ENCODE results near the gene CCDC24. TPM values are rescaled to one million over a fixed set of nuclear protein-coding genes. Genes with fewer than 3 reads are reported as not detected.

The CCDC24 gene
- polyA plus RNA-seq, 2 of the 4 experiments (the other 2 are of a cell fraction) = 2.0 to 10.2 TPM

DNA sequence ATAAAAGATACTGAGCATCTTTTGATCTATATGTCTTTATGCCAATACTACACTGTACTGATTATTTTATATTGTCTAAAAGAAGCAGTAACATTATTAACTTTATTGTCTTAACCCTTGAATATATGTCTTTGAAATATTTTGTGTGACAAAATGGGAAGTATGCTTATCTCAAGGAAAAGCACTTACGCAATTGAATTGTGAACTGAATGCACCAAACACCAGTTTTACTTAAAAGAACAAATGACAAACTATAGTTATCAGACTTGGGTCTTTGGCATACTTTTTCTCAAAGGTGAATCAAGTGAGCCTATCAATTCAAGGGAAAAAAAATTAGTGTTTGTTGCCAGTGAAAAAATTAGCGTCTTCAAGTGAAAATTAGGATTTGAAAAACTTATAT is 49.0 kb downstream of the CCDC24 start:
- peaks cover 33% of the 10 kb centered on the region for H3K4me1 ChIP-seq
- POLR2A ChIA-PET = no interaction called here
- ATAC-seq (no peak), FAIRE-seq (no peak), DNase-seq (ENCODE audit: low read depth in 1 of 2, low spot score in 1 of 2) (no peak)
- no peak overlapping the region for H3K4me2 ChIP-seq
- no peaks in the 10 kb centered on the region for H3K9me3 ChIP-seq
- H3K4me3 ChIP-seq = no peak overlapping the region
- CTCF ChIA-PET = interaction anchor here (1.0 to 12.3 kb wide), 3 partner anchors 8 to 34 kb away, joined by 3 to 148 read pairs (median 4); no protein-coding TSS in a partner anchor
- WGBS (ENCODE audit: missing lambda C conversion rate) = 71% methylated on average over 2 of the region's 2 CpGs
- TF ChIP-seq POLR2AphosphoS2 (conservative IDR thresholded peaks at IDR 0.05; ENCODE audit: low read length) (no peak), ZSCAN20 (CRISPR knock-in tag; IDR thresholded peaks at IDR 0.05) (no peak), BHLHE40 (IDR thresholded peaks at IDR 0.05; ENCODE audit: low read depth, low read length) (no peak), NPAS2 (CRISPR knock-in tag; IDR thresholded peaks at IDR 0.05; ENCODE audit: borderline replicate concordance) (no peak)
- TF ChIP-seq, protein P1, sequence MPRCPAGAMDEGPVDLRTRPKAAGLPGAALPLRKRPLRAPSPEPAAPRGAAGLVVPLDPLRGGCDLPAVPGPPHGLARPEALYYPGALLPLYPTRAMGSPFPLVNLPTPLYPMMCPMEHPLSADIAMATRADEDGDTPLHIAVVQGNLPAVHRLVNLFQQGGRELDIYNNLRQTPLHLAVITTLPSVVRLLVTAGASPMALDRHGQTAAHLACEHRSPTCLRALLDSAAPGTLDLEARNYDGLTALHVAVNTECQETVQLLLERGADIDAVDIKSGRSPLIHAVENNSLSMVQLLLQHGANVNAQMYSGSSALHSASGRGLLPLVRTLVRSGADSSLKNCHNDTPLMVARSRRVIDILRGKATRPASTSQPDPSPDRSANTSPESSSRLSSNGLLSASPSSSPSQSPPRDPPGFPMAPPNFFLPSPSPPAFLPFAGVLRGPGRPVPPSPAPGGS (IDR thresholded peaks at IDR 0.05) = no peak
- TF ChIP-seq, protein P2, sequence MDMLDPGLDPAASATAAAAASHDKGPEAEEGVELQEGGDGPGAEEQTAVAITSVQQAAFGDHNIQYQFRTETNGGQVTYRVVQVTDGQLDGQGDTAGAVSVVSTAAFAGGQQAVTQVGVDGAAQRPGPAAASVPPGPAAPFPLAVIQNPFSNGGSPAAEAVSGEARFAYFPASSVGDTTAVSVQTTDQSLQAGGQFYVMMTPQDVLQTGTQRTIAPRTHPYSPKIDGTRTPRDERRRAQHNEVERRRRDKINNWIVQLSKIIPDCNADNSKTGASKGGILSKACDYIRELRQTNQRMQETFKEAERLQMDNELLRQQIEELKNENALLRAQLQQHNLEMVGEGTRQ (IDR thresholded peaks at IDR 0.05) = no peak
- no peak overlapping the region for H3K27ac ChIP-seq

DNA sequence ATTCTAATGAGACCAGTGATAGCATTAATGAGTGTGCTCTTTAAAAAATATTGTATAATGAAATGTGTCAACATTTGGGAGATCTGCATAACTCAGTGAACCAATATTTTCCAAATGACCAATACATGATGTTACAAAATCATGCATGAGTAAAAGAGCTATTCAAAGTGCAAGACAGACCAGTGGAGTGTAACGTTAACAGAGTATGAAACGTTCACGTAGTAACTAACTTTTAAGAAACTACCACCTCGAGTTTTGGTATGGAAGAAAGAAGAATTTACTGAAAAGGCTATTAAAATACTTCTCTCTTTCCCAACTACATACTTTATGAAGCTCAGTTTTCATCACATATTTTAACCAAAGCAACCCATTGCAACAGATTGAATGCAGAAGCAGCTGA is 49.4 kb downstream of the CCDC24 start:
- ATAC-seq (no peak), FAIRE-seq (no peak), DNase-seq (ENCODE audit: low read depth in 1 of 2, low spot score in 1 of 2) (no peak)
- Histone ChIP-seq H3K4me1 (peaks cover 31% of the 10 kb centered on the region), H3K4me2 (no peak overlapping the region), H3K9me3 (no peaks in the 10 kb centered on the region), H3K27ac (no peak overlapping the region), H3K4me3 (no peak overlapping the region)
- ChIA-PET CTCF (interaction anchor here (1.0 to 12.3 kb wide), 2 partner anchors 14 to 35 kb away, joined by 3 to 148 read pairs; no protein-coding TSS in a partner anchor), POLR2A (no interaction called here)
- TF ChIP-seq, protein P3, sequence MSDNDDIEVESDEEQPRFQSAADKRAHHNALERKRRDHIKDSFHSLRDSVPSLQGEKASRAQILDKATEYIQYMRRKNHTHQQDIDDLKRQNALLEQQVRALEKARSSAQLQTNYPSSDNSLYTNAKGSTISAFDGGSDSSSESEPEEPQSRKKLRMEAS (IDR thresholded peaks at IDR 0.05) = no peak
- TF ChIP-seq BHLHE40 (IDR thresholded peaks at IDR 0.05; ENCODE audit: low read depth, low read length) (no peak), CBX2 (IDR thresholded peaks at IDR 0.05; ENCODE audit: borderline replicate concordance, low read depth) (no peak), KDM5A (IDR thresholded peaks at IDR 0.05) (no peak), SMC3 (IDR thresholded peaks at IDR 0.05) (no peak), NR3C1 (IDR thresholded peaks at IDR 0.05) (no peak), EHMT2 (IDR thresholded peaks at IDR 0.05; ENCODE audit: low read depth) (no peak)
- TF ChIP-seq, protein P1 (IDR thresholded peaks at IDR 0.05) = no peak
- TF ChIP-seq, protein P4, sequence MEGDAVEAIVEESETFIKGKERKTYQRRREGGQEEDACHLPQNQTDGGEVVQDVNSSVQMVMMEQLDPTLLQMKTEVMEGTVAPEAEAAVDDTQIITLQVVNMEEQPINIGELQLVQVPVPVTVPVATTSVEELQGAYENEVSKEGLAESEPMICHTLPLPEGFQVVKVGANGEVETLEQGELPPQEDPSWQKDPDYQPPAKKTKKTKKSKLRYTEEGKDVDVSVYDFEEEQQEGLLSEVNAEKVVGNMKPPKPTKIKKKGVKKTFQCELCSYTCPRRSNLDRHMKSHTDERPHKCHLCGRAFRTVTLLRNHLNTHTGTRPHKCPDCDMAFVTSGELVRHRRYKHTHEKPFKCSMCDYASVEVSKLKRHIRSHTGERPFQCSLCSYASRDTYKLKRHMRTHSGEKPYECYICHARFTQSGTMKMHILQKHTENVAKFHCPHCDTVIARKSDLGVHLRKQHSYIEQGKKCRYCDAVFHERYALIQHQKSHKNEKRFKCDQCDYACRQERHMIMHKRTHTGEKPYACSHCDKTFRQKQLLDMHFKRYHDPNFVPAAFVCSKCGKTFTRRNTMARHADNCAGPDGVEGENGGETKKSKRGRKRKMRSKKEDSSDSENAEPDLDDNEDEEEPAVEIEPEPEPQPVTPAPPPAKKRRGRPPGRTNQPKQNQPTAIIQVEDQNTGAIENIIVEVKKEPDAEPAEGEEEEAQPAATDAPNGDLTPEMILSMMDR (IDR thresholded peaks at IDR 0.05) = no peak
- WGBS (ENCODE audit: missing lambda C conversion rate) = 46% methylated on average over 4 of the region's 4 CpGs

DNA sequence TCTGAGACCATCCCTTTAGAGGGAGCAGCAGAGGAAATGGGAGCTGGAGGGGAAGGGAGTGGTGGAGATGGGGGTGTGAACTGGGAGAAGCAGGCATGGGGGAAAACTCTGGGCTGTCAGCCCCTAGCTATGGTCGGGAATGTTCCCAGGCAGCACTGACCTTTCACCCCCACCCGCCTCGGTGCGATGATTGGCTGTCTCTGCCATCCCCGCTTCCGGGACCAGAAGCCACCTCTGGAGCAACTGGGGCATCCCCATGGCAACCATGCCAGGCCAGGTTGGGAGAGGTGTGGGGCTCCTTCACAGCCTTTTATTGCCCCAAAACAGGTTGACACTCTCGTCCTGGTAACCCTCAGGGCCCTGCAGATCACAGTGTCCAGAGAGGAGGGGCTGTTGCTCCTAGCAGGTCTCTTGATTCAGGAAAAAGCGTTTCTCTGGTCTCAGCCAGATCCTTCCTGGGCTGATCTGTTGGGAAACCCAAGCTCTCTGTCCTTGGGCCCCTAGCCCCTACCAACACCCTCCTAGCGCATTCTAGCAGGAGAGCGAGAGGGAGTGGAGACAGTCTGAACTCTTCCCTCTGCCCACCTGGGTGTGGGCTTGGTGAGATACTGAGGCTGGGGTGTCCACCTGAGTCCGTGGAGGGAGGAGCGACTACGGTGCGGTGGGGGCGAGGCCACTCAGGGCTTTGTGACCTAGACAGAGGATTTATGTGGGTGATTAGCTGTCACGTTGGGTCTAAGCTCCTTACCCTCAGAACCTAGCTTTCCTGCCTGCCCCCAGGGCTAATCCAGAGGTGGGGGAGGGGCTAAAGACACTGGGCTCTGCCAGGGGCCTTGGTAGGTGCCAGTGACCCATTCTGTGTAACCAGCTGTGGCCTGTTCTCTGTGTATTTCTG is 52.0 kb downstream of the CCDC24 start:
- no peaks in the 10 kb centered on the region for H3K9me3 ChIP-seq
- ATAC-seq (no peak), FAIRE-seq (no peak), DNase-seq (ENCODE audit: low read depth in 1 of 2, low spot score in 1 of 2) (no peak)
- H3K4me3 ChIP-seq = no peak overlapping the region
- peak overlapping the region; percentile 15 to 66; a peak in 4 of 6 replicates for H3K27ac ChIP-seq
- WGBS (ENCODE audit: missing lambda C conversion rate) = 81% methylated on average over 14 of the region's 16 CpGs
- ChIA-PET CTCF (interaction anchor here (0.7 to 12.3 kb wide), 5 partner anchors 8 to 609 kb away, joined by 3 to 148 read pairs (median 4); no protein-coding TSS in a partner anchor), POLR2A (no interaction called here)
- H3K4me1 ChIP-seq = peaks cover 29% of the 10 kb centered on the region
- H3K4me2 ChIP-seq = no peak overlapping the region; the same call in 2 of the 3 replicates
- TF ChIP-seq PHF8 (IDR thresholded peaks at IDR 0.05; ENCODE audit: borderline replicate concordance, low read depth) = no peak
- no peak for TF ChIP-seq KDM5A (IDR thresholded peaks at IDR 0.05)
- no peak for TF ChIP-seq BHLHE40 (IDR thresholded peaks at IDR 0.05; ENCODE audit: low read depth, low read length)
- no peak for TF ChIP-seq NR3C1 (IDR thresholded peaks at IDR 0.05)
- no peak for TF ChIP-seq FOSB (CRISPR knock-in tag; IDR thresholded peaks at IDR 0.05)
- no peak for TF ChIP-seq FOSL2 (IDR thresholded peaks at IDR 0.05)
- TF ChIP-seq FOSL2 (CRISPR knock-in tag; IDR thresholded peaks at IDR 0.05) = no peak
- no peak for TF ChIP-seq CBX2 (IDR thresholded peaks at IDR 0.05; ENCODE audit: borderline replicate concordance, low read depth)
- TF ChIP-seq RCOR1 (IDR thresholded peaks at IDR 0.05; ENCODE audit: low read depth, low read length) = no peak
- TF ChIP-seq, protein P2 (IDR thresholded peaks at IDR 0.05) = no peak
- TF ChIP-seq TFCP2L1 (CRISPR knock-in tag; IDR thresholded peaks at IDR 0.05) = no peak
- TF ChIP-seq ZNF302 (CRISPR knock-in tag; IDR thresholded peaks at IDR 0.05) = no peak
- TF ChIP-seq, protein P1 (IDR thresholded peaks at IDR 0.05) = no peak
